Adrenal gland (tissue), 12 donors: ENCODE results near the gene RASSF4. TPM values are rescaled to one million over a fixed set of nuclear protein-coding genes. Genes with fewer than 3 reads are reported as not detected.

Experiments
- DNase-seq, 7 donors: peaks; one replicate each; pipeline ENCODE4 v3.0.0-alpha.2; 2019 to 2020
- H3K27ac ChIP-seq, 5 donors: fragments of 200-600 bp; sonication (generic) in 4 of 5; 1 replicate in 3 of 5; 2 replicates in 2 of 5; pipeline versions ENCODE4 v1.5.1 to v1.8.0; 2016 to 2020; ENCODE audit warnings: mild to moderate bottlenecking in 1 of 5
- H3K27me3 ChIP-seq: fragments of 200-600 bp; 2 replicates; pipeline ENCODE4 v1.8.0; 2021
- H3K36me3 ChIP-seq, 2 donors: fragments of 200-600 bp; replicated peaks in 1 of 2; 1 replicate in 1 of 2; 2 replicates in 1 of 2; pipeline versions ENCODE4 v1.5.1 to v1.8.0; 2018 to 2022
- H3K4me1 ChIP-seq, 2 donors: fragments of 200-600 bp; replicated peaks in 1 of 2; 1 replicate in 1 of 2; 2 replicates in 1 of 2; pipeline versions ENCODE4 v1.5.1 to v1.8.0; 2018 to 2021
- H3K4me3 ChIP-seq, 4 donors: fragments of 200-600 bp; sonication (generic) in 3 of 4; one replicate each; pipeline ENCODE4 v1.5.1; 2016 to 2018
- H3K9me3 ChIP-seq, 3 donors: fragments of 200-600 bp; sonication (generic) in 1 of 3; replicated peaks in 1 of 3; 1 replicate in 2 of 3; 2 replicates in 1 of 3; pipeline versions ENCODE4 v1.5.1 to v1.8.0; 2016 to 2021
- POLR2A ChIP-seq, 2 donors: fragments of 450-650 bp; IDR thresholded peaks; one replicate each; pipeline ENCODE4 v1.6.1; 2017; ENCODE audit warnings: antibody characterized with exemption in 2 of 2, mild to moderate bottlenecking in 2 of 2, moderate library complexity in 1 of 2
- WGBS, 4 donors: extraction: QIAGEN DNeasy Blood & Tissue Kit in 2 of 4; methylation state at CpG; one replicate each; pipeline versions ENCODE4 v1.1.5 to v1.1.7; 2013 to 2017; 5-methylcytosine and 5-hydroxymethylcytosine counted together
- intact Hi-C, 2 donors: fragments of 100-400 bp; cut with DNase I; formaldehyde crosslinking; loops; one replicate each; pipeline versions ENCODE4 v1.14.1 to v1.15.0; 2022 to 2023
- polyA plus RNA-seq, 3 donors: library from polyadenylated mRNA; stranded (reverse); fragments of 200-250 nt in 2 of 3; fragments of 350-450 nt in 1 of 3; fragmentation: Illumina TruSeq in 1 of 3; extraction: RNeasy Lipid Tissue Mini Kit (QIAGEN cat#74804) in 1 of 3; gene quantifications; one replicate each; pipeline ENCODE4 v1.2.3, GENCODE V29; 2013 to 2014
- total RNA-seq, 9 donors: library from RNA; depleted of rRNA in 4 of 9; stranded (reverse); fragments of >200 nt in 4 of 9; fragments of 120-200 nt in 1 of 9; fragmentation: NEBNext Ultra II Directional in 1 of 9; extraction: Animal tissue kit (Norgen Biotek cat#: 25700) in 1 of 9; gene quantifications; one replicate each; pipeline versions ENCODE4 v1.1.0 to v1.2.4, GENCODE V29; 2013 to 2023
- TF ChIP-seq, protein P1 (sequence below), 6 experiments: fragments of 450-650 bp in 4 of 6; fragments of 200-600 bp in 2 of 6; sonication (generic) in 1 of 6; IDR thresholded peaks; 1 replicate in 5 of 6; 2 replicates in 1 of 6; pipeline versions ENCODE4 v1.5.1 to v1.8.0; 2016 to 2021; ENCODE audit warnings: antibody characterized with exemption in 6 of 6, mild to moderate bottlenecking in 2 of 6, moderate library complexity in 1 of 6
- donor health status: healthy with polysubstance abuse.
- donor health status: Bipolar disorder and iron deficiency.
- donor health status: DM: yes; HTN: yes; CAD: no.
- donor health status: DM: no; HTN: no; CAD: no.
- donor health status: DM: no; HTN: no; CAD: no.
- donor health status: DM: yes; HTN: yes; CAD: no.

Gene RASSF4
- total and polyA plus RNA-seq, 12 donors, result 5.2 to 47.5 (median 25.0) TPM

DNA sequence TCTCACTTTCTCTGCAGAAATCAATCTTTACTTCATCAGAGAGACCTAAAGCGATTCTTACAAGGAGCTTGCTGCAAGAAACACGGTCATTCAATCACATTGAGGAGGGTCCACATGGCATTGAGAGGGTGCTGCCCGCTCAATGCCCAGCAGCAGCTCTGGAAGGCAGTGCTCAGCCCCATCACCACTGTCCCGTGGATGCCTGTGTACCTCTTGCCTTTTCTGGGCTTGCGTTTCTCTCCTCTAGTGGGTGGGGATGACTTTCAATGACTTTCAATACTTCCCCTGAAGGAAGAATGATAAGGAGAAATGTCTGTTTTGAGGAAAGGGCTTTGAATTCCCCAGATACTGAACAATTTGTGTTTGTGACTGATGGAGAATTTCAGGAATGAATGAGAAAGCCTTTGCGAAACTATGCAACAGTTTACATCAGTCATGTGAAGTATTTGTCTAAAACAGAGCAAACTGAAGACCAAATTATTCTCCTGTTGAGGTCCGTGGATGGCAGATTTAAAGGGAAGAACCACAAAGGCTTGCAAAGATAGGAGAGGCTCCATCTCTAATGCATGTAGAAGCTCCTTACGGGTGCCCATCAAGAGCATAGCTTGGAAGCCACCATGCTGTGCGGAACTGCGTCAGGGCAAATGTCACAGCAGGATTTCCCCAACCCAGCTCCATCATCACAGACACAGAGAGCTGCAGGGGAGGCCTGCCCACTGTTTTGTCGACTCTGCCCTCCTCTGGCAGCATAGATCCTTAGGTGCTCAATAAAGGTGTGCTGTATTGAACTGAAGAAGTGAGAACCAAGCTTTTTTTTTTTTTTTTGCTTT is 34.5 kb downstream of the RASSF4 start:
- Histone ChIP-seq H3K4me3 (no peak overlapping the region), H3K9me3 (no peaks in the 10 kb centered on the region), H3K27me3 (no peaks in the 10 kb centered on the region), H3K4me1 (peaks cover 0 to 32% of the 10 kb centered on the region in 2 donors), H3K27ac (peak overlapping the region in 2 of 5 donors; percentile 4 to 81), H3K36me3 (peaks cover 0 to 8% of the 10 kb centered on the region in 2 donors)
- no peak for DNase-seq
- TF ChIP-seq, protein P1, sequence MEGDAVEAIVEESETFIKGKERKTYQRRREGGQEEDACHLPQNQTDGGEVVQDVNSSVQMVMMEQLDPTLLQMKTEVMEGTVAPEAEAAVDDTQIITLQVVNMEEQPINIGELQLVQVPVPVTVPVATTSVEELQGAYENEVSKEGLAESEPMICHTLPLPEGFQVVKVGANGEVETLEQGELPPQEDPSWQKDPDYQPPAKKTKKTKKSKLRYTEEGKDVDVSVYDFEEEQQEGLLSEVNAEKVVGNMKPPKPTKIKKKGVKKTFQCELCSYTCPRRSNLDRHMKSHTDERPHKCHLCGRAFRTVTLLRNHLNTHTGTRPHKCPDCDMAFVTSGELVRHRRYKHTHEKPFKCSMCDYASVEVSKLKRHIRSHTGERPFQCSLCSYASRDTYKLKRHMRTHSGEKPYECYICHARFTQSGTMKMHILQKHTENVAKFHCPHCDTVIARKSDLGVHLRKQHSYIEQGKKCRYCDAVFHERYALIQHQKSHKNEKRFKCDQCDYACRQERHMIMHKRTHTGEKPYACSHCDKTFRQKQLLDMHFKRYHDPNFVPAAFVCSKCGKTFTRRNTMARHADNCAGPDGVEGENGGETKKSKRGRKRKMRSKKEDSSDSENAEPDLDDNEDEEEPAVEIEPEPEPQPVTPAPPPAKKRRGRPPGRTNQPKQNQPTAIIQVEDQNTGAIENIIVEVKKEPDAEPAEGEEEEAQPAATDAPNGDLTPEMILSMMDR (IDR thresholded peaks at IDR 0.05), result no peak
- no peak for TF ChIP-seq POLR2A (IDR thresholded peaks at IDR 0.05)
- whole genome bisulfite sequencing, 4 donors, result 82 to 89% (median 85%) methylated on average over 11 of the region's 11 CpGs
- intact Hi-C loops, result no loop called here

DNA sequence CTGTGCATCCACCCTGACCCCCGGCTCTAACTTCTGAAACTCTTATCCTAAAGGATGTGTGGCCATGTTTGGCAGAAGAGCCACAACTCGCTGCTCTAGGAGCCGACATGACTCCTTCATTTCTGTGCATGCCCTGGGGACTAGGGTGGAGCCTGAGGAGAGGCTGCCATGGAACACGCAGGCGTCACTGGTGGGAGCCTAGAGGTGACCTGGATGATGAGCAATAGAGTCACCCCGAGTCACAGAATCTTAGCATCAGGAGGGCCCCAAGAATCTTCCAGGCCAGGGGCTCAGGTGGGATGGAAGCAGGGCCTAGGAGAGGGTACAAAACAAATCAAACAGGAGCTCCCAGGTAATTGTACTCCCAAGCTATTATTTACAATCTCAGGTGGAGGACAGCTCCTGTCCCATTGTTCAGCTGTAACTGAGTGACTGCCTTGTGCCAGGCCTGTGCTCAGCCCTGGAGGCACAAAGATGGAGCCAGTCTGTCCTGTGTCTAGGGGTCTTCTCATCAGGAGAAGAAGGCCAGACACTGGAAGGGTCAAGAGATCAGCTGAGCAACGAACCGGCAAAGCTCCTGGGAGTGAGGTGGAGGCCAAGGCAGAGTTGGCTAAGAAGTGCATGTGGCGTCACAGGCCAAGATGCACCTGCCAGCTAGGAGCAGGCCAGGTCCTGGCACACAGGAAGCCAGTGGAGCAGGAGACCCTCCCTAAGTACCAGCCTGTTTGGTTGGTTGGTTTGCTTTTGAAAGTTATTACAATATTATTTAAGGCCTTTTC is 35.3 kb downstream of the RASSF4 start:
- Histone ChIP-seq H3K27ac (peak overlapping the region in 2 of 5 donors; percentile 81 to 90), H3K27me3 (no peaks in the 10 kb centered on the region), H3K36me3 (peaks cover 0 to 7% of the 10 kb centered on the region in 2 donors), H3K4me1 (peaks cover 0 to 36% of the 10 kb centered on the region in 2 donors), H3K4me3 (no peak overlapping the region), H3K9me3 (no peaks in the 10 kb centered on the region)
- WGBS, 4 donors, result 76 to 95% (median 88%) methylated on average over 9 of the region's 9 CpGs
- intact Hi-C loops, result no loop called here
- no peak for TF ChIP-seq POLR2A (IDR thresholded peaks at IDR 0.05)
- TF ChIP-seq, protein P1 (IDR thresholded peaks at IDR 0.05), result no peak
- DNase-seq, result no peak

DNA sequence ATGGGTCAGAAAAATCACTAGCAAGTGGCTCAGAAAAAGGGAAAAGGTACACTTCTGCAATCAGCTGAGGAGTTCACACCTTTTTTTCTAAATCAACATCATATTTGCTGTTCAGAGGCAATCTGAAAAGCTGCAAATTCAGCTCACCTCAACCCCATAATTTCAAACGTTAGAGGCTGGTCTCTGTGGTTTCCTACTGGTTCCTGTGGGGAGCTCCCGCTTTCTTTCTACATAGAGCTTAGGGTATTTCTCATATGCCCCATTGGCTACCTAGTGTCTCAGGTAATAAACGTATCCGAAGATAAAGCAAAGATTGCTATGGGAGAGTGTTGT is 35.9 kb downstream of the RASSF4 start:
- peaks cover 0 to 42% of the 10 kb centered on the region in 2 donors for H3K4me1 ChIP-seq
- 52 to 57% (median 52%) methylated on average over 4 of the region's 4 CpGs for WGBS, 4 donors
- H3K27ac ChIP-seq, result peak overlapping the region in 2 of 5 donors; percentile 81 to 90

More for the DNA sequence above, 35.9 kb downstream of the RASSF4 start:
- intact Hi-C loops, result no loop called here
- TF ChIP-seq, protein P1 (IDR thresholded peaks at IDR 0.05), result no peak
- TF ChIP-seq POLR2A (IDR thresholded peaks at IDR 0.05), result no peak
- Histone ChIP-seq H3K9me3 (no peaks in the 10 kb centered on the region), H3K36me3 (peaks cover 0 to 5% of the 10 kb centered on the region in 2 donors), H3K27me3 (no peaks in the 10 kb centered on the region), H3K4me3 (no peak overlapping the region)
- no peak for DNase-seq
